ENCODE results near the gene USP21.
"Not testable (repeated sequence)": the region's sequence is repeated elsewhere in the genome, so short reads cannot be mapped to it uniquely, and the experiment has no call there.

Gene USP21, protein sequence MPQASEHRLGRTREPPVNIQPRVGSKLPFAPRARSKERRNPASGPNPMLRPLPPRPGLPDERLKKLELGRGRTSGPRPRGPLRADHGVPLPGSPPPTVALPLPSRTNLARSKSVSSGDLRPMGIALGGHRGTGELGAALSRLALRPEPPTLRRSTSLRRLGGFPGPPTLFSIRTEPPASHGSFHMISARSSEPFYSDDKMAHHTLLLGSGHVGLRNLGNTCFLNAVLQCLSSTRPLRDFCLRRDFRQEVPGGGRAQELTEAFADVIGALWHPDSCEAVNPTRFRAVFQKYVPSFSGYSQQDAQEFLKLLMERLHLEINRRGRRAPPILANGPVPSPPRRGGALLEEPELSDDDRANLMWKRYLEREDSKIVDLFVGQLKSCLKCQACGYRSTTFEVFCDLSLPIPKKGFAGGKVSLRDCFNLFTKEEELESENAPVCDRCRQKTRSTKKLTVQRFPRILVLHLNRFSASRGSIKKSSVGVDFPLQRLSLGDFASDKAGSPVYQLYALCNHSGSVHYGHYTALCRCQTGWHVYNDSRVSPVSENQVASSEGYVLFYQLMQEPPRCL

DNA sequence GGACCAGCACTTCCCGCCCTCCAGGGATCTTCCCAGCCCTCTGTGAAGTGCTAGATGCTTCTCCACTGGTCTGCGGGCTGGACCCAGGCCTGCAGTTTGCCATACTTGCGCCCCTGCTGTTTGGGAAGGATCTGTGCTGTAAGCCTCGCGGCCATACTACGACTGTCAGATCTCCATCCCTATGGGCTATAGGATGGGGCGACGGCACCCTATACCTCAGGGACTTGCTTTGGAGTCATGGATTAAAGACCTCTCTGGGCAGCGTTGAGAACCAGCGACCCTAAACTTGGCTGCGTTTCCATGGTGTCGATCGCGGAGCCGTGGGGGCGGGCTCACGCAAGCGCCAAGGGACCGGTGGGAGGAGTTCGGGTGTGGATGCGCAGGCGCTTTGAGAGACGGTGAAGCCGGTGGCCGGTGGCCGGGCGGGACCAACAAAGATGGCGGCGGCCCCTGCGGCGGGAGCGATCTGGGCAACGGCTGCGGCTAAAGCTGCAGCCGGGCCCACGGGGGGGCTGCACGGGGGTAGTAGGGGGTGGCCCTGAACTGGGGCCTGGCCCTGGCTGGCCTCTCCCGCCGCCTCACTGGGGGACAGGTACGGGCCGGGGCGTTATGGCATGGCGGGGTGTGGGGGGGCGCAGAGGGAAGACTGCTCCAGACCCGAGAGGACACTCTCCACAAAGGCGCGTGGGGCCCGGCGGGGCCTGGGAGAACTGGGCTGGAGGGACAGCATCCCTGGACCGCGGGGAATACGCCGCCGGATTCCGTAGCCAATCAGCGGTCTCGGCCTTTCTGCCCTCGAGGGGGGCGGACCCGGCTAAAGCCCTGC lies at the start of gene USP21:
Gene USP21, plus strand, starts transcription at position 414 of the 826 bp plus-strand sequence. CDS start 1,141 bp downstream, outside the sequence.
- peak; percentile 94 for DNase-seq

- no peak for DNase-seq
Observed at GRCh38 chr1:161111117-161111516, 48.2 kb upstream of the USP21 start.

- no peak for DNase-seq
Observed at GRCh38 chr1:161111527-161111926, 47.8 kb upstream of the USP21 start.

DNA sequence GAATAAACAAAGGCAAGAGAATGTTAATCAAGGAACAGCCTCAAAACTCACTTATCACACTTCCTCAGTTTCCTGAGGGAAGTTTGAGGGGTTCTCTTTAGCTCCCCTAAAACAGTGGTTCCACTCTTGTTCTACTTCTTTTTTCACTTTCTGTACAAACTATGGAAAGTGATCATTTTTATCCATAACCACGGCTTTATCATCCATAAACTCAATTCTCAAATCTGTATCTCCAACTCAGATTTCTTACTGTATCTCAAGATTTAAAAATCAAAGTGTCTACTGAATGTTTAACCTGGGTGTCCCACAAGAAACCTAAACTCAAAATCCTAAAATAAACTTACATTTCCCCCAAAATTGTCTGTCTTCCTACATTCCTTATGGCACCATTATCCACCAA lies 45.4 kb upstream of the USP21 start:
- no peak for DNase-seq

GRCh38 chr1:161114556-161114955 lies 44.7 kb upstream of the USP21 start:
- no peak for DNase-seq

GRCh38 chr1:161115132-161115711 lies 44.1 kb upstream of the USP21 start:
- peak; percentile 82 for DNase-seq

DNA sequence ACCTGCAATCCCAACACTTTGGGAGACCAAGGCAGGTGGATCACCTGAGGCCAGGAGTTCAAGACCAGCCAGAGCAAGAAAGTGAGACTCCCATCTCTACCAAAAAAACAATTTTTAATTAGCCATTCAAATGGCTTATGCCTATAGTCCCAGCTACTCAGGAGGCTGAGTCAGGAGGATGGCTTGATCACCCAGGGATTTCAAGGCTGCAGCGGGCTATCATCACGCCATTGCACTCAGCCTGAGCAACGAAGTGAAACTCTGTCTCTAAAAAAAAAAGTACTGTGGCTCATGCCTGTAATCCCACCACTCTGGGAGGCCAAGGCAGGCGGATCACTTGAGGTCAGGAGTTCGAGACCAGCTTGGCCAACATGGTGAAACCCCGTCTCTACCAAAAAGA lies 43.3 kb upstream of the USP21 start:
- not testable (repeated sequence) for DNase-seq

DNA sequence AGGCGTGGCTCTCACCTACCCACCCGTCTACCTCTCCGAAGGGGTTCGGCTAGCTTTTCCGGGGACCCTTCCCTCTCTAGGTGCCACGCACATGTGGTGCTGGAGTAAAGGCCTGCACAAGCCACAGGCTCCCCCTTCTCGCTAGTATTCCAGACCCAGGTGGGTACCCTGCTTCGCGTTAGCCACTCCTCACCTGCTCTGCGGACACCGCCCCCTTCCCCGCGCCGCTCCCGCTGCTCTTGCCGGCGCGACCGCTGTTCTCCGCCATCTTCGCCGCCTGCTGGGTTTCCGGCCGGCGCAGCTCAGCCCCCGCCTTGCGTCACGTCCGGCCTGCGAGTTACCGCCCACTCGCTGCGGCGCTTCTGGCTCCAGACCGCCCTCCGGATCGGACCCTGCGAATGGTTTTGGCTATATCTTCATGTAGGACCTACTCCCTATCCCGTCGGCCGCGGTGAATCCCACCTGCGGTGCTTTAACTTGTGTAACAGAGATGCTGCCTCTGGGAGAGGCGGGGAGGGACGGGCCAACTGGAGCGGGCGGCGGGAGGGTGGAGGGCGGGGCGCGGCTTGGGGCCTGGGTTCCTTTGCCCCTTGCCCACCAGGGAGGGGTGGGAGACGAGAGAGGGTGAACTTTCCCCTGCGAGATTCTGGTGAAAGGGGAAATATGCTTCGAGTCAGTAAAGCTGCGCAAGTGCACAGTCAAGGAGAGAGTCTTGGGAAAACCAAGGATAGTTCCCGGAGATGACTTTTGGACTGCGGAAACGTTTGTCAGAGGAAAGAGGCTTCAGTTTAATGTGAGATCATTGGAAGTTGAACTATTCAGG lies 41.3 kb upstream of the USP21 start, which contains the start of the genes NIT1 and PFDN2:
Gene NIT1, plus strand, starts transcription at position 347 of the 823 bp plus-strand sequence. Its CDS starts 72 bp downstream, at position 419.
Gene PFDN2, minus strand, starts transcription at position 279 of the 823 bp plus-strand sequence. Its CDS starts 11 bp downstream, at position 268.
- DNase-seq: peak; percentile 88

- peak; percentile 80 for DNase-seq
Observed at GRCh38 chr1:161119092-161119903, 40.0 kb upstream of the USP21 start.

DNA sequence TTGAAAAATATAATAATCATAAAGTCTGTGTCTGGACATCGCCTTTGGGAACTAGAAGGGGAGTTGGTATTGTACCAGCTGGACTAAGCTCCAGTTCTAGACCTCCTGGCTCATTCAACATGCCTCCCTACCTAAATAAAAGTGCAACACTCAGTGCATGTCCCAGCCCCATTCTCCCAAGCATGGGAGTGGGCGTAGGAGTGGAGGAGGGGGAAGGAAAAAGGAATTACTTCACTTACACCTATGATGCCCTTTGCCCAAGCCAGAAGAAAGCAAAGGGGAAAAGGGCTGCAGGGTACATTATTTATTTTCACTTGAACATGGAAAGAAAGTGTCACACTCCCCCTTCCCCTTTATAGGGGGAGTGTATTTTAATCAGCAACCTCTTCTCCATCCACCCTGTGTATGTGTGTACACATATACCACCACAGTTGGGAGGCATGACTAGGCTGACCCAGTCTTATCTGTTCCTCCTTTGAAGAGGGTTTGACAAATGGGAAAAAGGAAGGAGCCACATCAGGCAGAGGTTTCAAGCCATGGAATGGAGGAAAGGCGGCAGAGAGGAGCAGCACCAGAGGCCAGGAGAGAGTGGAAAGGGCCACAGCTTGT lies 38.2 kb upstream of the USP21 start:
- no peak for DNase-seq

DNA sequence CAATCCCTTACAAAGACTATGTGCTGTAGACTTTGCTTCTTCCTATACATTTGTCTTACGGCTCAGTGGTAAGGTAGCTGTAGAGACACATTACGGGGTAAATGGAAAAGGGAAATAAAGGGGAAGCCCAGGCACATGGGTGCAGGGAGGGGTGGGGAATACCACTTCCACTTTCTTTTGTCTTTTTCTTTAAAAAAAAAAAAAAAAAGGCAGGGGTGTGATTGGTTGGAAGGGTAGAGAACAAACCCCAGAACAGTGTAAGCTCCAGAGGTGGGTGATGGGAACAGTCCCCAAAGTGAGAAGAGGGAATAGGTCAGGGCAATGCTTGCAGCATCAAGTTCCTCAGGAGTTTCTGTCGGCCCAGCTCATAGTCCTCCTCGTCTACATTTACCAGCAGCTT lies 37.5 kb upstream of the USP21 start:
- no peak for DNase-seq

- no peak for DNase-seq
Observed at GRCh38 chr1:161122967-161123366, 36.3 kb upstream of the USP21 start.

- DNase-seq: no peak
Observed at GRCh38 chr1:161127649-161128048, 31.7 kb upstream of the USP21 start.

GRCh38 chr1:161128591-161129420 lies 30.5 kb upstream of the USP21 start:
- DNase-seq: no peak

- DNase-seq: no peak
Observed at GRCh38 chr1:161130266-161130665, 29.0 kb upstream of the USP21 start.

DNA sequence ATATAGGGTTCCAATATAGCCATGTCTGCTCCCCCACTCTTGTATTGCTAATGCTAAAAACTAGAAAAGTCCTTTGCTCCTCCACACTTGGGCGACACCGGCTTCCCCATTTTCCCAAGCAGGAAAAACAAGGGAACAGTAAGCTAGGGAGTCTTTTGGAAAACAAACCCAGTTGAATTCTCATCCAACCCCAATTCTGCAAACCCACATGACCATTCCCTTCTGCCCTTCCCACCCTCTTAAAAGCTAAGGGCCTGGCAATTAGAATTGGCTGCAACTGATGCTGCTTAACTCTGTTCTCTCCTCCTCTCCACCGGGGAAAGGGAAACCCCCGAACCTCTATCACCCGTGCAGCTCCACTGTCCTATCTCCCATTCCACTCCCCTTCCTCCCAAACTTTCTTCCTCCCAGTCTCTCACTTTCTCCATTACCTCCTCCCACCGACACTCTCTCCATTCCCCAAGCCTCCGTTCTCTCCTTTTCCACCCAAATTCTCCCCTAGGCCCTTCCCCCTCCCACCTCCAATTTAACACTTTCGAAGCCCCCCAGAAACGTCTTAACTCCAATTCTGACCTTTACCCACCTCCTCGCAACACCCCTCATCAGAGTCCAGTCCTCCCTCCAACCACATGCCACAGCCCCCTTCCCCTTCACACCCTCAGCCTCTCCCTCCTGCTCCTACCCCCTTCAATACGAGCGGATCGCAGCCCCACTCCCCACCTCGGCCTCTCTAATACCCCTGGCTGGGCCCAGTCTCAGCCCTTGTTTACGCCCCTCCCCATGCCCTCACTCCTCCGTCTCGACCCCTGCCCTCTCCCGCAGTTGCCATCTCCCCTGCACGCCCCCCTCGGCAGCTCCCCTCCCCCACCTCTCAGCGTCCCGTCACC lies 27.5 kb upstream of the USP21 start:
- DNase-seq: no peak

DNA sequence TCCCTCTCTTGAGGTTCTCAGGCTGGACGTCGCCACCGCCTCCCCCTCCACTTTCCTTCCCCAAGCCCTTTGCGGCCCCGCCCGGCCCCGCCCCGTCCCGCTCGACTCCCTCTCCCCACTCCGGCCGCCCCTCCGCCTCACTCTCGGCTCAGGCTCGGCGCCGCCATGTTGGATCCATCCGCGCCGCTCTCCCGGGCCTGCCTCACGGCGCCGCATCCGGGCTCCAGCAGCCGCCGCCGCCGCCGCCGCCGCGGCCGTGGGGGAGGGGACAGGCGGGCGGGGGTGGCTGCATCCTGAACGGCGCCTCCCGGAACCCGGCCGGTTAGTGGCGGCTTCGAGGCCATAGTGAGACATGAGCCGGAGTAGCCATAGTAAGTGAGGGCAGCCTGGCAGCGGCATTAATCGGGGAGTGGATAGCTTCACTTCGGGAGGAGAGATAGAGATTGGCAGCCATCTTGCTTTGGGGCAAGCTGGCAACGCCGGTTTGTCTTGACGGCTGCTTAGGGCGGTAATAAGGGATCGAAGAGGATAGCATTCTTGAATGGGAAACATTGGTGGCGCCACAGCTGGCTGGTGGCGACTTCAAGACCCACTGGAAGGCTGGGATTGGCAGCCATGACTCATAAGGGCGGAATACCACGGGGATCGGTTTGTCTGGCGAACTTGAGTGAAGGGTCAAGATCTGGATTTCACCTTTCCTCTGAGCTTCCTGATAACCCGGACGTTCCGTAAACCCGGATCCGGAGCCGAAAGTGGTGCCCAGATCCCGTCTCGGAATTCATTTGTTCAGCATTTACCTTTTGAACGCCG lies 26.7 kb upstream of the USP21 start, which contains the start of gene DEDD:
Gene DEDD, minus strand, starts transcription at position 258 of the 810 bp plus-strand sequence. CDS start 8,205 bp downstream, outside the sequence.
- peak; percentile 96 for DNase-seq
